HG03575 (cell line): Measurements from ENCODE around the gene MTA2.
"Not testable (repeated sequence)": the region's sequence is repeated elsewhere in the genome, so short reads cannot be mapped to it uniquely, and the experiment has no call there.

Experiments used
- ATAC-seq: cut with Tn5 transposase; IDR thresholded peaks from one replicate; pipeline ENCODE4 v1.9.1; 2021; ENCODE audit not compliant: unreplicated experiment, insufficient number of reproducible peaks, low FRiP score; ENCODE audit errors: extremely low read depth

The MTA2 gene

GRCh38 chr11:62553839-62554361 lies 47.8 kb downstream of the MTA2 start:
- ATAC-seq, result no peak

DNA sequence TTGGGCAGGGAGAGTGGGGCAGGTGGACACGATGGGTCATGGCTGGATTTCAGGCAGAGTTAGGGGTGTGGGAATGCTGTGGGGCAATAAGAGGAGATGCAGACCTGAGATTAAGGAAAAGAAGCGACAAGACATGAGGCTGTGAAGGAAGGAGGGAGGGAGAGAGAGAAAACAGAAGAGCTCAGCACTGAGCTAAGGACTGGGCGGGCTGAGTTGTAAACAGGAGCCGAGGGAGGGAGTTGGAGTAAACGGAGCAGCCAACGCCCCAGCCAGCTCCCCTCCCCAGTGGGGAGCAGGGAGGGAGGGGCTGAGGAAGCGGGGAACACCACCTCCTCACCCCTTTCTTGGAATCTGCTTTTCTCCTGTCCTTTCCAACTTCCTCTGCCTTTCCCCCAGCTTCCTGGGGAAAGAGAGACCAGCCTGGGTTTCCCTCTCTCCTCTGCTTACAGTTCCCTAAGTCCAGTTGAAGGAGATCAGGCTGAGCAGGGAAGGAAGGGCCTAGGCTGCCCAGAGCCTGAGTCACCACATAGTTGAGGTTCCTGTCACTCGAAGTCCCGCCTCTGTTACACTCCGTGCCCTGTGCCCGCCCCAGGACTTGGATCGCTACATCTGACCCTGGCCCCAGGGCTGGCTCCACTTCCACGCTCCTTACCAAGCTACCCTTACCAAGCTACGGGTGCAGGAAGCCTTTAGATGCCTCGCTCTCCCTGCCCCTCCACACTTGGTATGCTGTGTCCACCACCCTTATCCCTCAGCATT lies 48.4 kb downstream of the MTA2 start:
- no peak for ATAC-seq

GRCh38 chr11:62552485-62553079 lies 49.1 kb downstream of the MTA2 start:
- no peak for ATAC-seq

DNA sequence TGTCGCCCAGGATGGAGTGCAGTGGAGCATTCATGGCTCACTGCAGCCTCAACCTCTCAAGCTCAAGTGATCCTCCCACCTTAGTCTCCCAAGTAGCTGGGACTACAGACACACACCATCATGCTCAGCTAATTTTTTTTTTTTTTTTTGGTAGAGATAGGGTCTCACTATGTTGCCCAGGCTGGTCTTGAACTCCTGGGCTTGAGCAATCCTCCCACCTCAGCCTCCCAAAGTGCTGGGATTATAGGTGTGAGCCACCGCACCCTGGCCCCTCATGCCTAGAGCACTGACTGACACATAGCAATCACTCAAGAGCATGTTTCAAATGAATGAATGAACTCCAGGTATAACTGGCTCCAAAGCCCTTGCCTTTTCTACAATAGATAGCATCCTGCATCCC lies 51.2 kb downstream of the MTA2 start:
- not testable (repeated sequence) for ATAC-seq

GRCh38 chr11:62548545-62549335 lies 52.9 kb downstream of the MTA2 start:
- no peak for ATAC-seq

- no peak for ATAC-seq
Observed at GRCh38 chr11:62547691-62548281, 53.9 kb downstream of the MTA2 start.

DNA sequence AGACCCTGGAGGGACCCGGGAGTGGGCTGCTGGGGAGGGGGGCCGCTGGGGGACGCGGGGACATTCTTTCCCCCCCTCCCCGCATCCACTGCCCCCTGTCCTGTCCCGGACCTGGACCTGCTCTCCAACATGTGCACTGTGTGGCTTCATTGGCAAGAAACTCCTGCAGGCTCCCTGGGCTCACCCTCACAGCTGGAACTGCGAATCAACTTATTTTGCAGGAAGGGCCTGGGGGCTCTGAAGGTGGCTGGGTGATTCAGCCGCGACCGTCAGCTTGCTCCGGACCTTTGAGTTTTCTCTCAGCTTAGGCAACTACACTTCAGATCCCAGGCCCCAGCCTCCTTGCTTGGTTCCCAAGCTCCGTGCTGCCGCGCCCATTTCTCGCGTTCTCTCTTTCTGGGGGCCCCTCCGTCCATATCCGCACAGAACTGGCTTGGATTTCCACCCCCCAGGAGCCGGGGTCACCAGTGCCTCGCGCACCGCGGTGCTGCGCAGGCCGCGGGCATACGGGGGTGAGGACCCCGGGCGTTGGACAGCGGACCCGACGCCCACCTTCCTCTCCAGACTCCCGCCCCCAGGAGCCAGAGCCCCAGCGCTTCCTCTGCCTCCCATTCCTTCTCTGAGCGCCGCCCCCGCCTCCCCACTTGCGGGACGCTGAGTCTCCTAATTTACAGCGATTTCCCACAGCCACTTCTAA lies 54.6 kb downstream of the MTA2 start:
- no peak for ATAC-seq

- no peak for ATAC-seq
Observed at GRCh38 chr11:62546244-62546928, 55.3 kb downstream of the MTA2 start, which contains the start of gene AHNAK. AHNAK (minus strand) TSS chr11:62546806; CDS start chr11:62536098, 10,708 bp downstream.

GRCh38 chr11:62545437-62546243 lies 56.0 kb downstream of the MTA2 start:
- no peak for ATAC-seq

- ATAC-seq, result no peak
Observed at GRCh38 chr11:62544581-62545436, 56.9 kb downstream of the MTA2 start.

DNA sequence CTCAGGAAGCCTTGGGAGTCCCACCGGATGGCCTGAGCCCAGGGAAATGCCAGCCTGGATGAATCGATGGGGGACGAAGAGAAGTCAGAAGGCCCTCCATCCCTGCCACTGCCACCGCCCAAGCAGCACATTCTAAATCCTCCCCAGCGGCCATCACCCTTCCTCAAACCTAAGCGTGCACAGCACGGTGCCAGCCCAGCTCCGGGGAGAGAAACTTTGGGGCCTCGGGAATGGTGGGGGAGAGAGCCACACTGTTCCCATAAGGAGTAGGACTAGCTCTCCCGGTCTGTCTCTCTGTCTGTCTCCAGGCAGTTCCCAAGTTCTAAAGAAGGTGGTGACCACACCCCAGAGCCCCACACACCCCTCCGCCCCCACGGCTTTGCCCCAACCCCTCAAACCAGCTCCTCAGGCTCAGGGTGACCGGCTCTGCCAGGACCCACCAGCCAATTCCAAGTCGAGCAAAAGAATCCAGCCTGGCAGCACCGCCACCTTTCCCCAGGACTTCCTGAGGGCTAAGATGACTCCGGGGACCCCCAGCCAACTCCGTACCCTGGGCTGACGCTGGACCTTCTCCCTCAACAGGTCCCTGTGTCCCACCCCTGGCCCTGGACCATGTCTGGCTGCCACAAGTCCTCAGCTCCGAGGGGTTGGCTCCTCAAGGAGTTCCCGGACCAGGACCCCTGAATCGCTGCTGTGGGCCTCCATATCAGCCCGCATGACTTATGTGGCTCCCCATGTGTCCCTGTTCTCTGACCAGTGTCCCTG lies 57.8 kb downstream of the MTA2 start:
- no peak for ATAC-seq
